HEK293 (cell line): ENCODE data around the gene ACP1.

Experiments used
- CTCF ChIA-PET: fragments of 350-600 bp; formaldehyde crosslinking; extraction: SDS; loops from one replicate; lab custom pipeline; 2021; ENCODE audit warnings: antibody characterized with exemption; lab: Yijun Ruan, JAX
- POLR2A ChIA-PET: fragments of 300-600 bp; formaldehyde crosslinking; extraction: SDS; loops from one replicate; lab custom pipeline; 2020; ENCODE audit warnings: antibody characterized with exemption, inconsistent platforms; lab: Yijun Ruan, JAX
- H3K27ac ChIP-seq: fragments of 200-500 bp; sonication (Bioruptor generic); 2 replicates; pipeline ENCODE4 v1.5.1; 2014; ENCODE audit warnings: low read depth, low read length, control low read depth, inconsistent platforms; ENCODE audit errors: extremely low read depth
- H3K36me3 ChIP-seq, 2 experiments: fragments of 200-500 bp in 1 of 2; sonication (Bioruptor generic) in 1 of 2; 1 replicate in 1 of 2; 2 replicates in 1 of 2; pipeline ENCODE4 v1.5.1; 2014 to 2017; ENCODE audit warnings: inconsistent platforms in 2 of 2, low read length in 2 of 2; ENCODE audit not compliant: control insufficient read depth in 2 of 2, insufficient read depth in 1 of 2
- H3K4me1 ChIP-seq: fragments of 200-500 bp; sonication (Bioruptor generic); 2 replicates; pipeline ENCODE4 v1.5.1; 2014; ENCODE audit warnings: mild to moderate bottlenecking, low read length, inconsistent platforms; ENCODE audit not compliant: control insufficient read depth, insufficient read depth
- H3K4me3 ChIP-seq: 2 replicates; pipeline ENCODE4 v1.5.1; 2011; ENCODE audit warnings: low read depth, mild to moderate bottlenecking, control low read depth, low read length, moderate library complexity
- H3K9me3 ChIP-seq: fragments of 200-500 bp; sonication (Bioruptor generic); 2 replicates; pipeline ENCODE4 v1.5.1; 2014; ENCODE audit warnings: low read depth, low read length, inconsistent platforms; ENCODE audit not compliant: control insufficient read depth, insufficient read depth
- FEZF1 ChIP-seq: fragments of 450-650 bp; formaldehyde crosslinking; IDR thresholded peaks from 2 replicates; pipeline ENCODE4 v1.5.1; 2016; ENCODE audit warnings: missing biosample characterization, missing genetic modification characterization
- GFI1B ChIP-seq: fragments of 450-650 bp; formaldehyde crosslinking; IDR thresholded peaks from 2 replicates; pipeline ENCODE4 v1.5.1; 2016; ENCODE audit warnings: missing biosample characterization, missing genetic modification characterization
- HOXA7 ChIP-seq: sonication (generic); formaldehyde crosslinking; IDR thresholded peaks from 2 replicates; pipeline ENCODE4 v1.8.1; 2022; ENCODE audit warnings: missing genetic modification reagents, borderline replicate concordance
- HOXC10 ChIP-seq: sonication (generic); formaldehyde crosslinking; IDR thresholded peaks from 2 replicates; pipeline ENCODE4 v1.8.1; 2023; ENCODE audit warnings: mild to moderate bottlenecking, missing genetic modification reagents
- KLF1 ChIP-seq: fragments of 450-650 bp; formaldehyde crosslinking; IDR thresholded peaks from 2 replicates; pipeline ENCODE4 v1.5.1; 2016; ENCODE audit warnings: missing biosample characterization, missing genetic modification characterization
- KLF10 ChIP-seq: fragments of 450-650 bp; IDR thresholded peaks from 2 replicates; pipeline ENCODE4 v1.5.1; 2018; ENCODE audit warnings: missing biosample characterization, mild to moderate bottlenecking, missing genetic modification characterization
- OSR2 ChIP-seq: fragments of 450-650 bp; formaldehyde crosslinking; IDR thresholded peaks from 2 replicates; pipeline ENCODE4 v1.5.1; 2016; ENCODE audit warnings: missing biosample characterization, missing genetic modification characterization
- PATZ1 ChIP-seq: fragments of 450-650 bp; formaldehyde crosslinking; IDR thresholded peaks from 2 replicates; pipeline ENCODE4 v1.5.1; 2016; ENCODE audit warnings: missing biosample characterization, missing genetic modification characterization
- RBAK ChIP-seq: fragments of 450-650 bp; formaldehyde crosslinking; IDR thresholded peaks from 2 replicates; pipeline ENCODE4 v1.5.1; 2016; ENCODE audit warnings: missing biosample characterization, missing genetic modification characterization
- SCRT2 ChIP-seq: fragments of 450-650 bp; formaldehyde crosslinking; IDR thresholded peaks from 2 replicates; pipeline ENCODE4 v1.5.1; 2016; ENCODE audit warnings: missing biosample characterization, missing genetic modification characterization
- SP7 ChIP-seq: fragments of 450-650 bp; formaldehyde crosslinking; IDR thresholded peaks from 2 replicates; pipeline ENCODE4 v1.5.1; 2016; ENCODE audit warnings: missing biosample characterization, missing genetic modification characterization
- TCF7L2 ChIP-seq: IDR thresholded peaks from 2 replicates; pipeline ENCODE4 v1.6.1; 2011; ENCODE audit warnings: low read depth, mild to moderate bottlenecking, inconsistent platforms, low read length, moderate library complexity, borderline replicate concordance
- ZBTB21 ChIP-seq: fragments of 450-650 bp; formaldehyde crosslinking; IDR thresholded peaks from 2 replicates; pipeline ENCODE4 v1.5.1; 2017; ENCODE audit warnings: missing biosample characterization, missing genetic modification characterization
- ZBTB49 ChIP-seq: fragments of 450-650 bp; formaldehyde crosslinking; IDR thresholded peaks from 2 replicates; pipeline ENCODE4 v1.5.1; 2016; ENCODE audit warnings: missing biosample characterization, missing genetic modification characterization, low read depth
- ZNF214 ChIP-seq: fragments of 450-650 bp; formaldehyde crosslinking; IDR thresholded peaks from 2 replicates; pipeline ENCODE4 v1.5.1; 2017; ENCODE audit warnings: missing biosample characterization, mild to moderate bottlenecking, missing genetic modification characterization, borderline replicate concordance
- ZNF248 ChIP-seq: fragments of 450-650 bp; formaldehyde crosslinking; IDR thresholded peaks from 2 replicates; pipeline ENCODE4 v1.5.1; 2017; ENCODE audit warnings: missing biosample characterization, missing genetic modification characterization
- ZNF292 ChIP-seq: fragments of 450-650 bp; formaldehyde crosslinking; IDR thresholded peaks from 2 replicates; pipeline ENCODE4 v1.5.1; 2016; ENCODE audit warnings: low read depth, missing biosample characterization, missing genetic modification characterization, borderline replicate concordance
- ZNF341 ChIP-seq: fragments of 450-650 bp; formaldehyde crosslinking; IDR thresholded peaks from 2 replicates; pipeline ENCODE4; 2016; ENCODE audit warnings: low read depth, missing biosample characterization, missing genetic modification characterization
- ZNF416 ChIP-seq: fragments of 450-650 bp; formaldehyde crosslinking; IDR thresholded peaks from 2 replicates; pipeline ENCODE4 v1.5.1; 2016; ENCODE audit warnings: missing biosample characterization, missing genetic modification characterization
- ZNF473 ChIP-seq: fragments of 450-650 bp; formaldehyde crosslinking; IDR thresholded peaks from 2 replicates; pipeline ENCODE4 v1.5.1; 2017; ENCODE audit warnings: missing biosample characterization, missing genetic modification characterization
- ZNF529 ChIP-seq: fragments of 450-650 bp; formaldehyde crosslinking; IDR thresholded peaks from 2 replicates; pipeline ENCODE4 v1.5.1; 2017; ENCODE audit warnings: missing genetic modification characterization, missing biosample characterization; ENCODE audit not compliant: insufficient replicate concordance
- ZNF549 ChIP-seq: fragments of 450-650 bp; IDR thresholded peaks from 2 replicates; pipeline ENCODE4 v1.5.1; 2018; ENCODE audit warnings: missing biosample characterization, missing genetic modification characterization, mild to moderate bottlenecking, inconsistent platforms, moderate library complexity
- ZNF645 ChIP-seq: fragments of 450-650 bp; formaldehyde crosslinking; IDR thresholded peaks from 2 replicates; pipeline ENCODE4; 2016; ENCODE audit warnings: missing biosample characterization, missing genetic modification characterization
- ZNF670 ChIP-seq: fragments of 450-650 bp; formaldehyde crosslinking; IDR thresholded peaks from 2 replicates; pipeline ENCODE4 v1.5.1; 2016; ENCODE audit warnings: missing biosample characterization, missing genetic modification characterization, low read depth
- ZNF830 ChIP-seq: fragments of 450-650 bp; IDR thresholded peaks from 2 replicates; pipeline ENCODE4 v1.5.0; 2018; ENCODE audit warnings: missing biosample characterization, missing genetic modification characterization, low read depth, mild to moderate bottlenecking, moderate library complexity
- ZNF843 ChIP-seq: fragments of 450-650 bp; formaldehyde crosslinking; IDR thresholded peaks from 2 replicates; pipeline ENCODE4 v1.5.1; 2016; ENCODE audit warnings: missing biosample characterization, missing genetic modification characterization

The ACP1 gene

GRCh38 chr2:274503-274902 is 9.8 kb downstream of the ACP1 start:
- H3K4me3 ChIP-seq: no peak overlapping the region
- POLR2A ChIA-PET: interaction anchor here (0.6 kb wide), 1 partner anchor 31 kb away, joined by 3 read pairs; no protein-coding TSS in a partner anchor
- TF ChIP-seq ZNF645 (tag by site-specific recombination): no peak
- TF ChIP-seq ZNF341: no peak
- TF ChIP-seq SP7: no peak
- TF ChIP-seq KLF1 (tag by site-specific recombination): no peak
- no peak for TF ChIP-seq ZNF830 (tag by site-specific recombination)
- no peak for TF ChIP-seq FEZF1 (tag by site-specific recombination)
- no peak for TF ChIP-seq HOXA7
- no peak for TF ChIP-seq ZNF549 (tag by site-specific recombination)
- TF ChIP-seq, all 188 proteins: peak for 0
- H3K36me3 ChIP-seq: peaks cover 11 to 90% of the 10 kb centered on the region in 2 experiments
- no peaks in the 10 kb centered on the region for H3K4me1 ChIP-seq
- no peaks in the 10 kb centered on the region for H3K9me3 ChIP-seq
- H3K27ac ChIP-seq: no peak overlapping the region
- CTCF ChIA-PET: interaction anchor here (0.6 to 1.3 kb wide), 2 partner anchors 10 to 103 kb away, joined by 3 to 5 read pairs; no protein-coding TSS in a partner anchor

- POLR2A ChIA-PET: no interaction called here
- Histone ChIP-seq H3K27ac (no peak overlapping the region), H3K4me3 (no peak overlapping the region), H3K9me3 (no peaks in the 10 kb centered on the region), H3K4me1 (no peaks in the 10 kb centered on the region), H3K36me3 (peaks cover 11 to 93% of the 10 kb centered on the region in 2 experiments)
- CTCF ChIA-PET: interaction anchor here (1.5 kb wide), 1 partner anchor 28 kb away, joined by 4 read pairs; no protein-coding TSS in a partner anchor
- TF ChIP-seq GFI1B (tag by site-specific recombination) (no peak), ZNF248 (no peak)
Measured at GRCh38 chr2:275466-275865, 10.7 kb downstream of the ACP1 start.

- TF ChIP-seq ZNF292: no peak
- no peak for TF ChIP-seq SP7
- no peak for TF ChIP-seq KLF10
- no peak for TF ChIP-seq ZNF416 (tag by site-specific recombination)
- no peak for TF ChIP-seq GFI1B (tag by site-specific recombination)
- TF ChIP-seq ZBTB21: no peak
- no peak for TF ChIP-seq ZNF843 (tag by site-specific recombination)
- TF ChIP-seq PATZ1 (tag by site-specific recombination): no peak
- TF ChIP-seq HOXC10 (CRISPR knock-in tag): no peak
- TF ChIP-seq ZBTB49: no peak
- TF ChIP-seq ZNF473 (tag by site-specific recombination): no peak
- TF ChIP-seq TCF7L2: no peak
- no peak for TF ChIP-seq OSR2 (tag by site-specific recombination)
- TF ChIP-seq ZNF529: no peak
- TF ChIP-seq ZNF341: no peak
- no peak for TF ChIP-seq ZNF214 (tag by site-specific recombination)
- TF ChIP-seq RBAK (tag by site-specific recombination): no peak
- TF ChIP-seq ZNF670 (tag by site-specific recombination): no peak
- TF ChIP-seq SCRT2 (tag by site-specific recombination): no peak
- Histone ChIP-seq H3K4me1 (no peaks in the 10 kb centered on the region), H3K27ac (no peak overlapping the region), H3K4me3 (no peak overlapping the region), H3K9me3 (no peaks in the 10 kb centered on the region), H3K36me3 (peaks cover 11 to 92% of the 10 kb centered on the region in 2 experiments)
- ChIA-PET CTCF (no interaction called here), POLR2A (no interaction called here)
Measured at GRCh38 chr2:278312-278926, 13.7 kb downstream of the ACP1 start.
